Stimulated activated CD4-positive, alpha-beta T cell treated with anti-CD3 and anti-CD28 coated beads, Interleukin-4, amount 100 ng/mL, for 24 hours (primary cell): ENCODE results near the gene EGFLAM.

Source experiments
- DNase-seq: peaks from one replicate; pipeline ENCODE4 v3.0.0-alpha.2; 2020

The EGFLAM gene

DNA sequence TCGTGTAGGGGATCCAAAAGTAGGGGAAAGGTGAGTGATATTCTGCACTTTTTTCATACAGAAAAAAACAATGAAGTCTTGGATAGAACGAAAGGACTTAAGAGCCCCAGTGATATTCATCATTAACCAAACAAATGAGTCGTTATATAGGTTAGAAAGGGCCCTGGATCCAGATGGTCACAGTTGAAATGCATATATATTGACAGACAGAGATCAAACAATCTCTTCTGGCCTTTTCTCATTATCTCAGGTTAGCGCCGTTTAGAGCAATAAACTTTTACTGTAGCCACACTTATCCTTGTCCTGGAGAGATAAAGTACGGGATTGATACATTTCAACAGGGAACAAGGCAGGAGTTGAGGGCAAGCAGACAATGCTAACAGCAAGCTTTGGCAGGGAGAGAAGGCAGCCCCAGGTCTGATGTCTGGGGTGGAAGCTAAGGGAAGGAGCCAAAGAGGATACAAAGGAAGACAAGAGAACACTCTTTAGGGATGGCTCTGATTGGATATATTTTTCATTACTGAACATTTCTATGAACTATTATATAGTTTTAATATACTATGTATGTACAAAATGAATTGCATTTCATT, 221.1 kb downstream of the EGFLAM start:
- no peak for DNase-seq

DNA sequence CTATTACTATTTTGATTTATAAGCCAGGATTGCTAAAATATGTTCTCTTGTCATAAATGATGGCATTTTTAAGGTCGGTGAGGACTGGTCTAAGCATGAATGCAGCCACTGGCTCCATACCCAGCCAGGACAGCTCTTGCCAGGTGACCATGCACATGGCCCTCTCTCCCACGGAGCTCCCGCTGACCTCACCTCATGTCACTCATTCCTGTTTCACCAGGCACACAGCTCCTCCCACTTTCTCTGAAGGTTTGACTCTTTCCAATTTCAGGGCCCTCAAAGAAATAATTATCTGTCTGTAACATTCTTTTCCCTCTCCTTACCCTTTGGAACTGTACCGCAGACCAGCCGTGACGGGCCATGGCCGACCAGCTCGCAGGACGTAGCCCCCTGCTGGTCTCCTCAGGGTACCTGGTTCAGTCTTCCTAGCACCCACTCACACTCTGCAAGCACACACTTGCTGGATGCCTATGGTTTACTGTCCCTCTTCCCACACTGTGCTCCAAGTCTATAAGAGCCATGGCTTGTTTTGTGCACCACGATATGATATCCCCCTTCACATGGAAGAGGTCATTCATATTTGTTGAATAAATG, 225.5 kb downstream of the EGFLAM start:
- no peak for DNase-seq

DNA sequence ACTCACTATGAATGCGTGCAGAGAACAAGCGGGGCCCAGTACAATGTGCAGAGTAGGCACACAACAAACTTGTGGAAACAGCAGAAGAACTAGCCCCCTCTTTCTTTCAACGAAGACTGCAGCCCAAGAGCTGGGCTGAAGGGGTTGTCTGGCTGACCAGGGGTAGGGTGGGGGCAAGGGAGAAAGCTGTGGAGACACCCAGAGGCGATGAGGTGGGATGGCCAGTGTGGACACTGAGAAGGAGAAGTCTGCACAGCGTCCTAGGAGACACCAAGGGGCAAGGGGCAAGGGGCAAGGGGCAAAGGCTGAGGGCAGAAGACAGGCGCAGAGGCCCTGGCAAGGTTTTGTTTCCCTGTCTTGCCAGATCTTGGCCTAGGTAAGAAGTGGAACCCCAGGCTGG, 235.8 kb downstream of the EGFLAM start:
- DNase-seq = no peak

DNA sequence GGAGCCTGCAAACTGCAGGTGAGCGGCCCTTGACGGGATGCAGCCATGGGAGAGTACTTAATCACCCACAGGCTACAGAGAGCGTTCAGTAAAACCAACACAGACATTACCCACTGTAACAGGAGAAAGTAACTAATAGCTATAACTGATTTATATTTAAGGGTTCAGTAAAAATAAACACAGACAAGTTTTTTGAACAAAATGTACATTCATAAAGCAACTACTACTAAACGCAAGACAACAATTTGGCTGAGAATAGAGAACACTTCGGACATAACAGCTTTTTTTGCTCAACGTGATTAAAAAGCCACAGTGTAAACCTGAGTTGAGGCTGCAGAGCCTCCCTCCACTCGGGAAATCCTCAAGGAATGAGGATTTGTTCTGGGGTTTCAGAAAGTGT, 236.4 kb downstream of the EGFLAM start:
- no peak for DNase-seq

DNA sequence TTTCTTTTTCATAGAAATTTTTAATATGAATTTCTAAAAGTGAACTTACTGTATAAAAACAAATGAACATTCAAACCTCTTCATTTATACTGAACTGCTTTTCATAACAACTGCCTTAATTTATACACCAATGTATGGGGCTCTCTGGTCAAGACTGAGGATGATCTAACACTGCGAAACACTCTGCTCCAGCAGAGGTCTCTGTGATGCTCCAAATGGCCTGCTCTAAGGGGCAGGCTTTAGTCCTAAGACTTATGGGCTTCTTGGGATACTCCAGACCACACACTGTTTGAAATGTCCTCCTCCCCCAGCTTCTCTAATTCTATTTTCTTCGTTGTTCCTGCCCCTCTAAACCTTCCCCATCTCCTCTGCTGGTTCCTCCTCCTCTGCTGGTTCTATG, 239.6 kb downstream of the EGFLAM start:
- no peak for DNase-seq

DNA sequence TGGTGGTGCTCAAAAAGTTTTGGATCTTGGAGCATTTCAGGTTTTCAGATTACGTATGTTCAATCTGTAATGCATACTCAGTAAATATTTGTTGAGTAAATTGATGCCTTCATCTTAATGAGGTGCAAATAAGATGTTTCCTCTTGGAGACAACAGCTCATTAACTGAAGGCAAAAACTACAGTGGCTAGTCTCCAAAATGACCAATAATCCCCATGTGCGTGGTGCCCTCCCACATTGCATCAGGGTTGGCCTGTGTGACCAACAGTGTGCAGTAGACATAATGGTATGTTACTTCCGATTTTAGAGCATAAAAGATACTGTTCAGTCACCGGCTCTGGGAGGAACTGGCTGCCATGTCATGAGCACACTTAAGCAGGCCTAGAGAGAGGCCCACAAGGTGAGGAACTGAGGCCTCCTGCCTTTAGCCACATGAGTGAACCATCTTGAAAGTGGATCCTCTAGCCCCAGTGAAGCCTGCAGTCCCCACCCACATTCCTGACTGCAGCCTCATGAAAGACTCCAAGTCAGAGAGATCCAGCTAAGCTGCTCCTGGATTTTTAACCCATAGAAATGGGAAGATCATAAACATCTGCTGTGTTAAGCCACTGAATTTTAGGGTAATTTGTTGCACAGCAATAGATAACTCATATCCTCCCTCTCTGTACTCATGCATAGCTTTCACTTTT, 242.4 kb downstream of the EGFLAM start:
- DNase-seq = no peak

DNA sequence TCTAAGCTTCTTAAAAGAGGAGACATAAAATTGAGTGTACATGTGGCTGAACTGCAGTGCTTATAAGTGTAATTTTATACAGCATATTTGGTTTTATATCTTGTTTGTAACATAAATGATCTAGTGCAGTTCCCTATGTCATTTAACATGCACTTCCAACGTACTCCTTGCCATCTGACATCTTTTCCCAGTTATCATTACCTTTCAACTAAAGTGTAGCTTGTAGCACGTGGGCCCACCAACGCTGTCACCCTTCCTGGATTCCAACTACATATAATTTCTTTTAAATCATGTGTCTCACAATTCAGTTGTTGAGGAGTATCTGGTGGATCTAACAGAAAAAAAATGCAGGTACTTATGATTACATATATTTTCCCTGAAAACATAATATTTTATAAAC, 247.9 kb downstream of the EGFLAM start:
- DNase-seq = no peak

DNA sequence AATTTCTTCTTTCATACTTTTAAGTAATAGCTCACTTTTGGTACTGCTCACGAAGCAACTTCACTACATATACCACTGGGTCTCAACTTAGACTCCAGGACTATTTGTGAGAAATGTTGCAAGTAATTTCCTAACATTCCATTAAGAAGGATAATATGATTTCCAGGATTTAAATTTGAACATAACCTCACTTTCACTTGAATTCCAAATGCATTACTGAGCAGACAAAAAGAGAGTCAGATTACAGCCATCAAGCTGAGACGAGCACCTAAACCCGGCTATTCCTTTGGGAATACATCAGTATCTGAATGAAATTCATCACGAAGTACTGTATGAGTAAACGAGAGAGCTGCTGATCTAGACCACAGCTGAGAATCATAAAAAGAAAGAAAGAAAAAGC, 250.8 kb downstream of the EGFLAM start:
- DNase-seq = no peak
